GM12878 (cell line): Measurements from ENCODE around the gene TRPV6. TPM values are rescaled to one million over a fixed set of nuclear protein-coding genes. Genes with fewer than 3 reads are reported as not detected.

ENCODE experiments used
- ATAC-seq: fragments of 200-7000 bp; cut with Tn5 transposase; 3 replicates; pipeline ENCODE4 v1.9.1; 2020; ENCODE audit warnings: mild to moderate bottlenecking, moderate library complexity
- BruUV-seq: library from RNA; stranded (reverse); fragments of 400-500 nt; replicated peaks from 2 replicates; lab custom pipeline; 2021; lab: Mats Ljungman, UMichigan
- CTCF ChIA-PET: fragments of 300-600 bp; sonication (Branson Sonifier 250); formaldehyde crosslinking; extraction: SDS; loops from one replicate; lab custom pipeline; 2021; ENCODE audit warnings: inconsistent platforms; lab: Yijun Ruan, JAX
- POLR2A ChIA-PET: fragments of 350-600 bp; formaldehyde crosslinking; extraction: SDS; loops from one replicate; lab custom pipeline; 2021; ENCODE audit warnings: inconsistent platforms; lab: Charles Lee
- RAD21 ChIA-PET: fragments of 300-600 bp; sonication (Branson Sonifier 250); formaldehyde crosslinking; loops from one replicate; lab custom pipeline; 2023; ENCODE audit warnings: antibody characterized with exemption; ENCODE audit not compliant: unreplicated experiment; lab: Charles Lee
- SMC1A ChIA-PET: fragments of 300-600 bp; sonication (Branson Sonifier 250); formaldehyde crosslinking; loops from one replicate; lab custom pipeline; 2023; ENCODE audit not compliant: unreplicated experiment, uncharacterized antibody; lab: Charles Lee
- DNase-seq: peaks from one replicate; pipeline ENCODE4 v3.0.0-alpha.2; 2011; ENCODE audit warnings: low read depth, low spot score
- FAIRE-seq: peaks from 3 replicates; lab custom pipeline; 2011; peaks lifted over from hg19 to GRCh38; lab: Jason Lieb, UNC
- H2AFZ ChIP-seq: 2 replicates; pipeline ENCODE4 v1.6.0; 2011; ENCODE audit warnings: low read depth, low read length, control low read depth; ENCODE audit not compliant: control insufficient read depth
- H3K27ac ChIP-seq: 2 replicates; pipeline ENCODE4 v1.5.1; 2011; ENCODE audit warnings: control low read depth; ENCODE audit not compliant: control insufficient read depth, insufficient read depth
- H3K27me3 ChIP-seq, 2 experiments: replicated peaks in 1 of 2; 2 replicates each; pipeline versions ENCODE4 v1.6.0 to v1.6.1; 2011; ENCODE audit warnings: low read length in 1 of 2; ENCODE audit not compliant: control insufficient read depth in 2 of 2, insufficient read depth in 2 of 2
- H3K36me3 ChIP-seq, 2 experiments: 2 replicates each; pipeline ENCODE4 v1.5.1; 2011; ENCODE audit warnings: low read length in 1 of 2; ENCODE audit not compliant: control insufficient read depth in 2 of 2, insufficient read depth in 2 of 2
- H3K4me1 ChIP-seq: 2 replicates; pipeline ENCODE4 v1.6.1; 2011; ENCODE audit warnings: mild to moderate bottlenecking, low read length, moderate library complexity, mixed read lengths; ENCODE audit not compliant: control insufficient read depth, insufficient read depth
- H3K4me2 ChIP-seq: 2 replicates; pipeline ENCODE4 v1.6.0; 2011; ENCODE audit warnings: control low read depth; ENCODE audit not compliant: control insufficient read depth, insufficient read depth
- H3K4me3 ChIP-seq: fragments of 200-600 bp; sonication (generic); 2 replicates; pipeline ENCODE4 v1.5.1; 2016
- H3K79me2 ChIP-seq: 2 replicates; pipeline ENCODE4 v1.6.0; 2011; ENCODE audit warnings: low read length; ENCODE audit not compliant: control insufficient read depth, insufficient read depth
- H3K9ac ChIP-seq: 2 replicates; pipeline ENCODE4 v1.8.0; 2011; ENCODE audit warnings: low read length, control low read depth, mixed read lengths; ENCODE audit not compliant: control insufficient read depth, insufficient read depth
- H3K9me3 ChIP-seq: replicated peaks from 3 replicates; pipeline ENCODE4 v1.5.1; 2011; ENCODE audit warnings: mild to moderate bottlenecking, low read length; ENCODE audit not compliant: control insufficient read depth, insufficient read depth
- H4K20me1 ChIP-seq: 2 replicates; pipeline ENCODE4 v1.6.0; 2011; ENCODE audit not compliant: control insufficient read depth, insufficient read depth
- ATF3 ChIP-seq: IDR thresholded peaks from 2 replicates; pipeline ENCODE4 v1.6.1; 2011; ENCODE audit warnings: low read depth, mild to moderate bottlenecking, low read length, moderate library complexity, borderline replicate concordance; ENCODE audit errors: extremely low read depth
- CBX5 ChIP-seq: sonication (generic); IDR thresholded peaks from 2 replicates; pipeline ENCODE4 v1.6.1; 2016; ENCODE audit warnings: low read depth, moderate library complexity, mild to moderate bottlenecking, inconsistent platforms
- FOXK2 ChIP-seq: fragments of 450-650 bp; IDR thresholded peaks from 2 replicates; pipeline ENCODE4 v1.6.1; 2017; ENCODE audit warnings: mild to moderate bottlenecking, moderate library complexity
- GABPA ChIP-seq: IDR thresholded peaks from 2 replicates; pipeline ENCODE4 v1.6.1; 2014; ENCODE audit warnings: antibody characterized with exemption, low read depth, mild to moderate bottlenecking, inconsistent platforms
- IRF4 ChIP-seq: IDR thresholded peaks from 2 replicates; pipeline ENCODE4 v1.6.1; 2011; ENCODE audit warnings: low read depth, low read length
- KAT2A ChIP-seq: conservative IDR thresholded peaks from 2 replicates; pipeline ENCODE4 v1.6.1; 2011; ENCODE audit warnings: low read depth, low read length; ENCODE audit not compliant: control insufficient read depth
- NBN ChIP-seq: fragments of 450-650 bp; IDR thresholded peaks from 2 replicates; pipeline ENCODE4 v1.6.1; 2016
- NFXL1 ChIP-seq: fragments of 450-650 bp; IDR thresholded peaks from 2 replicates; pipeline ENCODE4 v1.6.1; 2017; ENCODE audit warnings: antibody characterized with exemption, mild to moderate bottlenecking, borderline replicate concordance
- POLR2AphosphoS5 ChIP-seq: IDR thresholded peaks from 2 replicates; pipeline ENCODE4 v1.6.1; 2011; ENCODE audit warnings: mild to moderate bottlenecking, low read length, inconsistent platforms
- REST ChIP-seq: IDR thresholded peaks from 2 replicates; pipeline ENCODE4 v1.6.1; 2012; ENCODE audit warnings: mild to moderate bottlenecking, low read depth, low read length
- SREBF1 ChIP-seq: IDR thresholded peaks from 2 replicates; pipeline ENCODE4 v1.6.1; 2012; ENCODE audit warnings: mild to moderate bottlenecking, low read length
- SUPT20H ChIP-seq: IDR thresholded peaks from 2 replicates; pipeline ENCODE4 v1.6.1; 2011; ENCODE audit warnings: low read depth, mild to moderate bottlenecking, low read length, moderate library complexity, borderline replicate concordance; ENCODE audit not compliant: control insufficient read depth
- TCF7 ChIP-seq: IDR thresholded peaks from 2 replicates; pipeline ENCODE4 v1.6.1; 2014; ENCODE audit warnings: antibody characterized with exemption, borderline replicate concordance
- WGBS: methylation state at CpG from one replicate; pipeline ENCODE4 v1.1.6; 2016; ENCODE audit warnings: low lambda C conversion rate; ENCODE audit not compliant: insufficient replicate concordance, insufficient coverage; ENCODE audit errors: missing lambda C conversion rate; 5-methylcytosine and 5-hydroxymethylcytosine counted together
- in situ Hi-C: fragments of 300-500 bp; cut with MboI; formaldehyde crosslinking; loops from 9 replicates; pipeline ENCODE4 v1.14.3; 2018; ENCODE audit warnings: mixed read lengths
- intact Hi-C: fragments of 100-400 bp; cut with micrococcal nuclease; formaldehyde crosslinking; loops from one replicate; pipeline ENCODE4 v1.14.2; 2022; ENCODE audit not compliant: unreplicated experiment
- polyA plus RNA-seq, 11 experiments: library from polyadenylated mRNA; depleted of rRNA in 4 of 11; unstranded in 6 of 11; stranded (reverse) in 5 of 11; fragments of >200 nt; fragmentation: Nextera tagmentation in 4 of 11; fragmentation: Illumina TruSeq in 1 of 11; extraction: Ambion mirVana in 4 of 11; extraction: Trizol in 1 of 11; gene quantifications; 1 replicate in 1 of 11; 2 replicates in 10 of 11; pipeline versions ENCODE4 v1.2.1 to v1.2.3, GENCODE V29; 2011 to 2016; ENCODE audit warnings: inconsistent platforms in 2 of 11, missing spikeins in 2 of 11, low read depth in 1 of 11
- total RNA-seq, 4 experiments: library from RNA; depleted of rRNA in 3 of 4; stranded (reverse); fragments of >200 nt in 3 of 4; fragmentation: Illumina TruSeq in 1 of 4; extraction: Trizol in 1 of 4; gene quantifications; 2 replicates each; pipeline versions ENCODE4 v1.2.1 to v1.2.3, GENCODE V29; 2013 to 2021

The TRPV6 gene
- total and polyA plus RNA-seq, 10 of the 15 experiments (the other 5 are each of a cell fraction or from before 2014, with no cell fraction given), result not detected

- ChIA-PET RAD21 (no interaction called here), CTCF (interaction anchor here (0.6 to 1.1 kb wide), 2 partner anchors 105 to 107 kb away, joined by 3 read pairs; no protein-coding TSS in a partner anchor), POLR2A (no interaction called here), SMC1A (no interaction called here)
- H3K4me1 ChIP-seq, result no peaks in the 10 kb centered on the region
- H3K79me2 ChIP-seq, result no peaks in the 10 kb centered on the region
- H3K9me3 ChIP-seq, result no peaks in the 10 kb centered on the region
- 12% methylated on average over 7 of the region's 7 CpGs for WGBS
- no peak for DNase-seq
- H3K9ac ChIP-seq, result no peak overlapping the region
- H4K20me1 ChIP-seq, result no peaks in the 10 kb centered on the region
- H3K36me3 ChIP-seq, result no peaks in the 10 kb centered on the region
- no peak for FAIRE-seq
- no peak overlapping the region for H3K4me3 ChIP-seq
- H3K27ac ChIP-seq, result no peak overlapping the region
- intact Hi-C loops (no loop called here), in situ Hi-C loops (no loop called here)
- TF ChIP-seq REST (no peak), ATF3 (no peak), SREBF1 (no peak), FOXK2 (no peak), SUPT20H (no peak), NFXL1 (no peak), GABPA (no peak), KAT2A (no peak), TCF7 (no peak), NBN (no peak), CBX5 (no peak), POLR2AphosphoS5 (no peak), IRF4 (no peak)
- H3K27me3 ChIP-seq, result peaks cover 0 to 3% of the 10 kb centered on the region in 2 experiments; a peak in 3 of 4 replicates
- no peak overlapping the region for H3K4me2 ChIP-seq
- BruUV-seq, result no TSS peak
- H2AFZ ChIP-seq, result no peak overlapping the region
- no peak for ATAC-seq
Measured at GRCh38 chr7:142897691-142898090, 12.1 kb upstream of the TRPV6 start.
